GM18517 (cell line): ENCODE measurements around the gene TEX2.

Experiments
- ATAC-seq: cut with Tn5 transposase; IDR thresholded peaks from one replicate; pipeline ENCODE4 v1.9.1; 2021; ENCODE audit warnings: mild to moderate bottlenecking, moderate library complexity; ENCODE audit not compliant: unreplicated experiment

Gene TEX2

GRCh38 chr17:64269687-64270649 is 6.9 kb upstream of the TEX2 start:
- no peak for ATAC-seq

GRCh38 chr17:64264891-64265290 is 1.8 kb upstream of the TEX2 start:
- no peak for ATAC-seq

- ATAC-seq, result peak; percentile 28
These were observed 661 bp downstream of the TEX2 start for GRCh38 chr17:64262198-64262999.

- no peak for ATAC-seq
These were observed 1.5 kb downstream of the TEX2 start for GRCh38 chr17:64261417-64262145.

- ATAC-seq, result no peak
These were observed 2.2 kb downstream of the TEX2 start for GRCh38 chr17:64260886-64261285.

GRCh38 chr17:64259922-64260321 is 3.1 kb downstream of the TEX2 start:
- no peak for ATAC-seq

- ATAC-seq, result no peak
These were observed 3.6 kb downstream of the TEX2 start for GRCh38 chr17:64259426-64259825.

- no peak for ATAC-seq
These were observed 5.9 kb downstream of the TEX2 start for GRCh38 chr17:64256913-64257807.

- no peak for ATAC-seq
These were observed 7.3 kb downstream of the TEX2 start for GRCh38 chr17:64255764-64256163.

- ATAC-seq, result no peak
These were observed 8.3 kb downstream of the TEX2 start for GRCh38 chr17:64254755-64255154.

GRCh38 chr17:64253470-64253869 is 9.6 kb downstream of the TEX2 start:
- no peak for ATAC-seq

- no peak for ATAC-seq
These were observed 10.2 kb downstream of the TEX2 start for GRCh38 chr17:64252831-64253230.

GRCh38 chr17:64250233-64250835 is 12.7 kb downstream of the TEX2 start:
- no peak for ATAC-seq

GRCh38 chr17:64247836-64248235 is 15.2 kb downstream of the TEX2 start:
- ATAC-seq, result no peak

GRCh38 chr17:64245218-64246145 is 17.6 kb downstream of the TEX2 start:
- no peak for ATAC-seq

- ATAC-seq, result no peak
These were observed 18.9 kb downstream of the TEX2 start for GRCh38 chr17:64244165-64244564.

GRCh38 chr17:64243340-64243739 is 19.7 kb downstream of the TEX2 start:
- ATAC-seq, result no peak

- ATAC-seq, result no peak
These were observed 20.4 kb downstream of the TEX2 start for GRCh38 chr17:64242633-64243032.
